AG10803 (cell line): ENCODE measurements around the gene FBF1.

Experiments
- DNase-seq: peaks from one replicate; pipeline ENCODE4 v3.0.0; 2010; ENCODE audit warnings: low read depth
- H3K4me3 ChIP-seq: 2 replicates; pipeline ENCODE4 v1.5.1; 2011; ENCODE audit warnings: mild to moderate bottlenecking, low read length, control low read depth
- TF ChIP-seq, protein P1 (sequence below): conservative IDR thresholded peaks from 2 replicates; pipeline ENCODE4 v1.5.1; 2011; ENCODE audit warnings: mild to moderate bottlenecking, low read length, control low read depth, inconsistent platforms

The FBF1 gene

DNA sequence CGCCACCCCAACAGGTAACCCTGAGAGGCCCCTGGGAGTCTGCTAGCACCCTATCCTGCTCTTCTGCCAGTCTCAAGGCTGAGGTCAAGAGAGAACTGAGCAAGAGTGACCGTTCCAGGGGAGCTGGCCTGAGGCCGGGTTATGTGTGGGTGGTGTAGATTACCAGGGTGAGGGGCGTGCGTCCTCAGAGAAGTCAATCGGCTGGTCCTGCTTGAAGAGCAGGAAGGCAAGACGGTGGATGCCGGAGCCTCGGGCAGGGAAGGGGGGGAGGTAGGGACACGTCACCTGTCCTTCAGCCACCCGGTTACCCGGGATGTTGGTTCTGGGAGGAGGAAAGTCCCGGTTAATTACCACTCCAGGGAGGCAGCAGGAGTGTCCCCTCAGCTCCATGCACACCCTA, 41.5 kb downstream of the FBF1 start:
- no peak for DNase-seq
- TF ChIP-seq, protein P1, sequence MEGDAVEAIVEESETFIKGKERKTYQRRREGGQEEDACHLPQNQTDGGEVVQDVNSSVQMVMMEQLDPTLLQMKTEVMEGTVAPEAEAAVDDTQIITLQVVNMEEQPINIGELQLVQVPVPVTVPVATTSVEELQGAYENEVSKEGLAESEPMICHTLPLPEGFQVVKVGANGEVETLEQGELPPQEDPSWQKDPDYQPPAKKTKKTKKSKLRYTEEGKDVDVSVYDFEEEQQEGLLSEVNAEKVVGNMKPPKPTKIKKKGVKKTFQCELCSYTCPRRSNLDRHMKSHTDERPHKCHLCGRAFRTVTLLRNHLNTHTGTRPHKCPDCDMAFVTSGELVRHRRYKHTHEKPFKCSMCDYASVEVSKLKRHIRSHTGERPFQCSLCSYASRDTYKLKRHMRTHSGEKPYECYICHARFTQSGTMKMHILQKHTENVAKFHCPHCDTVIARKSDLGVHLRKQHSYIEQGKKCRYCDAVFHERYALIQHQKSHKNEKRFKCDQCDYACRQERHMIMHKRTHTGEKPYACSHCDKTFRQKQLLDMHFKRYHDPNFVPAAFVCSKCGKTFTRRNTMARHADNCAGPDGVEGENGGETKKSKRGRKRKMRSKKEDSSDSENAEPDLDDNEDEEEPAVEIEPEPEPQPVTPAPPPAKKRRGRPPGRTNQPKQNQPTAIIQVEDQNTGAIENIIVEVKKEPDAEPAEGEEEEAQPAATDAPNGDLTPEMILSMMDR = no peak

DNA sequence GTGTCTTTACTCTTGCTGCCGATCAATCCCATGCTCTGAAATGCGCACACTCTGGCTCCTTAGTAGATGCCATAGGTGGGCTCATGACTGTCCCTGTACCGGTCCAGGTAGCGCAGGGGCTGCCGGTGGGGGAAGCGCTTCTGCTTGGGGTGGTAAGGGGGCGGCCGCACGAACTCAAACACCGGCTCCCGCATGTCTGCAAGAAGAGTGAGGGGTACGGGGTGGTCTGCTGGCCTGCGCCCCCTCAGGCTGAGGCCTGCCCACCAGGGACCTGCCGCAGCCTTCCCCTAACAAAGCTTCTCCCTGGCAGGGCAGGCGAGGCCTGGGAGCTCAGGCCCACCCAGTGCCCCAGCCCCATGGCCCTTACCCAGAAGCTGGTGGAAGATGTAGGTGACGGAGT, 42.1 kb downstream of the FBF1 start:
- no peak for DNase-seq
- no peak overlapping the region for H3K4me3 ChIP-seq
- TF ChIP-seq, protein P1 = no peak

More for the DNA sequence above, 41.5 kb downstream of the FBF1 start:
- no peak overlapping the region for H3K4me3 ChIP-seq

DNA sequence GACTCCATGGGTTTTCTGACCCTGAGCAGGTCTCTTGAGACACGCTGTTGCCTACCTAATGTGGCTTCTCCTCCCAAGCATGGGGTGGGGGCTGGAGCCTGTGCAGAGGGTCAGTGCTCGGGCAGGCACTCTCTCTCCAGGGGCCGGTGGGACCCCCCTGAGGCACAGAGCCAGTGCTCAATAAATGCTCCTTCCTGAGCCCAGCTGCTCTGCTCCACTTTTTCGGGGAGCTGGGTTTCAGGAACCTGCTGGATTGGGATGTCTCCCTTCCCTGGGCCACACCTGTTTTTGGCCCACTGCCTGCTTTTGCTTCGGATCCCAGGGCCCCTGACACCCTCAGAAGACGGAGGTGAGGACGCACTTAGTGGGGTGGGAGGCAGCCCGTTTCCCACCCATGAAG, 42.8 kb downstream of the FBF1 start:
- TF ChIP-seq, protein P1 = no peak
- DNase-seq = no peak
- H3K4me3 ChIP-seq = no peak overlapping the region

DNA sequence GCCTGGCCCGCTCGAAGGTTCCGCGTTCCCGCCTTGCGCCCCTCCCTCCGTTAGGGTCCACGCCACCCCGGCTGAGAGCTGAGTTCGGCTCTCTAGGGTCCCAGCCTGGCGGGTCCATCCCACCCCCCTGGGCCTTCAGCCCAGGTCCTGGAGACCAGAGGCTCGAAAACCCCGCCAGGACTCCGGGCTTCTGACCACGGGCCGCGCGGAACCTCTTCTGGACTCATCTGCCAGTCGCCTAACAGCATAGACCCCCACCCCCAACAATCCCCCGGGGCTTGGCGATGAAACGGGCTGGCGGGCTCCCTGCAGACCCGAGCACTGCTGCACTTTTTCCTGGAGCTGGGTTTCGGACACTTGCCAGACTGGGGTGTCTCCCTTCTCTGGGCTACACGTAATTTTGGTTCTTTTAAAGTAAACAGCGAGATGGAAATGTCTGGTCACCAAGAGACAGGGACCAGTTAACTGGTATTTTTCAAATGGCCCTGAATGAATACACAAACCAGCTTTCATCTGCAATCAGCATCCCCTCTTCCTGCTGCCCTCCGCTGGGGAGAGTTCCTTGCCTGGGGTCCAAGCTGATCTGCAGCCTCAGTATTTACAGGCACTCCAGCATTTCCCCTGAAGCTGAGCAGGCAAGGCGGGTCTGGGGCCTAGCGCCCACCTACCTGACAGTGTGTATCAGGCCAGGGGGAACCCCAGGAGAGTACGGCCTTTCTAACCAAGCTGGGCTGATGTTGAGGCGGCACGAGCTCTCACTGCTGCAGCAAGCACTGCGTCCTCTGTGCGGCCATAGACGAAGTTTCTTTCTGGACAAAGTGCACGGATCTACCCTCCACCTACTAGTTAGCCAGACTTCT, 43.5 kb downstream of the FBF1 start:
- DNase-seq = no peak
- peak overlapping the region; percentile 77 for H3K4me3 ChIP-seq

DNA sequence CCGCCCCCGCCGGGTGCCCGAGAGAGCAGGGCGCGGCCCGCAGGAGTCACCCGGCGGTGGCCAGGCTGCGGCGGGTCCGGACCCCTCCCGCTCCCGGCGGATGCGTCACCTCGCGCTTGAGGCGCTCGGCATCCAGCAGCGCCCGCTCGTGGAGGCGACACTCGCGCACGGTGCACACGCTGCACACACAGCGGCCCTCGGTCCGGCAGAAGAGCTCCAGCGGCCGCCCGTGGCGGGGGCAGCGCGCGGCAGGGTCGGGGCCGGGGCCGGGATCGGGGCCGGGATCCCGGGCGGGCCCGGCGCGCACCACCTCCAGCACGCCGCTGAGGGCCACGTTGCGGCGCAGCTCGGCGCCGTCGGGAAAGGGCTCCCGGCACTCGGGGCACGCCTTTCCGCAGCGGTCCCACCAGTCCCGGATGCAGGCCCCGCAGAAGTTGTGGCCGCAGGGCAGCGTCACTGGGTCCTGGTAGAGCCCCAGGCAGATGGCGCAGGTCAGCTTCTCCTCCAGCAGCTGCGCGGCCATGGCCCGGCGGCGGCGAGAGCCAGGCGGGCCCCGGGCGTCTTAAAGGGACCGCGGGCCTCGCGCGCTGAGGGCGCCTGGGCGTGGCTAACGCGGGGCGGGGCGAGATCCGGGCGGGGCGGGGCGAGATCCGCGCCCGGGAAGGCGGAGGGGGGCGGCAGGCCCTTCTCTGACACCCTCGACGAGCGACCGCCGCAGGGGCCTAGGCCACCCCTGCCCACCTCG, 44.3 kb downstream of the FBF1 start, which contains the start of gene TRIM65:
Gene TRIM65, minus strand, starts transcription at position 537 of the 745 bp plus-strand sequence. Its CDS starts 14 bp downstream, at position 523.
- TF ChIP-seq, protein P1 = peak; percentile 25; the same call in 1 of the 2 replicates

More for the DNA sequence above, 43.5 kb downstream of the FBF1 start:
- TF ChIP-seq, protein P1 = no peak

DNA sequence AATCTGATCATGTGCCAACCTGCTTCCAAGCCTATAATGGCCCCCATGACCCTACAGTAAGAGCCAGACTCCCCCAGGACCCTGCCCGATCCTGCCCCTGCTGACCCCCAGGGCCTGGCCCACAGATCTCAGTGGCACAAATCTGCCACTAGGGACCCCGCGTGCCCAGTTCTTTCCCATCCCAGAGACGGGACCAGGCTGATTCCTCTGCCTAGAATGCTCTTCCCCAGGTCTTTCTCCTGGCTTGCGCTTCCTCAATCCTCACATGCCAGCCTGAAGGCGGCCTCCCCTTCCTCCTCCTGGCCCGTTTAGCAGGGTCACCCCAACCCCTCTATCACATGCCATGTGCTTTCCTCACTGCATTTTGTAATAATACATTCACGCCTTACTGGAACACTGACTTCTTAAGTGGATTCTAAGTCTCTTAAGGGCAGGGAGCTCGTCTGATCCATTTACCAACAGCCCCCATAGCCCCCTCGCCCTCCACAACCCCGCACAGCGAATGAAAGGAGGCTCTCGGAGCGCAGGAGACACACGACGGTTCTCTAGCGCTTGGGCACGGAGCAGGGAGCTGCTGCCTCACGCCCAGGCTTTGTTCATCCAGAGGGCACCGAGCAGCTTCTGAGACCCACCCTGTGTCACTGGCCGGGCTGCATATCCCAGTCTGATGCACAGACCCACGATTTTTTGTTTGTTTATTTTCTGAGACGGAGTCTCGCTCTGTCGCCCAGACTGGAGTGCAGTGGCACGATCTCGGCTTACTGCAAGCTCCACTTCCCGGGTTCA, 45.3 kb downstream of the FBF1 start:
- TF ChIP-seq, protein P1 = peak; percentile 54
- peak; percentile 29 for DNase-seq
- H3K4me3 ChIP-seq = peak overlapping the region; percentile 69

More for the DNA sequence above, 44.3 kb downstream of the FBF1 start, which contains the start of gene TRIM65:
- DNase-seq = peak; percentile 74
- peak within 1 kb of the TSS; percentile 77 for H3K4me3 ChIP-seq
